ENCODE results near the gene VWF.

VWF gene

GRCh38 chr12:6125310-6125608 lies 789 bp upstream of the VWF start:
- no peak for TF ChIP-seq CTCF (IDR thresholded peaks at IDR 0.05)

GRCh38 chr12:6123258-6123657 lies 1.2 kb downstream of the VWF start:
- no peak for TF ChIP-seq CTCF (IDR thresholded peaks at IDR 0.05)

- TF ChIP-seq CTCF (IDR thresholded peaks at IDR 0.05) = no peak
Observed at GRCh38 chr12:6122201-6122600, 2.3 kb downstream of the VWF start.

- no peak for TF ChIP-seq CTCF (IDR thresholded peaks at IDR 0.05)
Observed at GRCh38 chr12:6120796-6121473, 3.5 kb downstream of the VWF start.

GRCh38 chr12:6118891-6119568 lies 5.4 kb downstream of the VWF start:
- TF ChIP-seq CTCF (IDR thresholded peaks at IDR 0.05) = no peak

GRCh38 chr12:6116471-6117021 lies 7.9 kb downstream of the VWF start:
- TF ChIP-seq CTCF (IDR thresholded peaks at IDR 0.05) = no peak

- no peak for TF ChIP-seq CTCF (IDR thresholded peaks at IDR 0.05)
Observed at GRCh38 chr12:6115389-6115788, 9.1 kb downstream of the VWF start.

Measured in LNCAP (cell line).